NB4 (cell line): ENCODE data around the gene NFS1.
A peak's percentile ranks its signal among the peaks of the same experiment; 100 is the strongest.

ENCODE experiments used
- DNase-seq: peaks from one replicate; pipeline ENCODE4 v3.0.0; 2010; ENCODE audit warnings: low read depth
- H3K4me3 ChIP-seq: one replicate; pipeline ENCODE4 v1.5.1; 2011; ENCODE audit warnings: mild to moderate bottlenecking, low read depth, low read length, moderate library complexity
- CTCF ChIP-seq: IDR thresholded peaks from one replicate; pipeline ENCODE4 v1.5.1; 2012; ENCODE audit warnings: low read depth, low read length
- MAX ChIP-seq: IDR thresholded peaks from 2 replicates; pipeline ENCODE4 v1.6.1; 2011; ENCODE audit warnings: low read depth, low read length
- MYC ChIP-seq: IDR thresholded peaks from 2 replicates; pipeline ENCODE4 v1.6.1; 2011; ENCODE audit warnings: low read depth, low read length
- POLR2A ChIP-seq: IDR thresholded peaks from 2 replicates; pipeline ENCODE4 v1.6.1; 2011; ENCODE audit warnings: mild to moderate bottlenecking; ENCODE audit not compliant: insufficient read length; ENCODE audit errors: extremely low read depth

The NFS1 gene

GRCh38 chr20:35702051-35702823, 3.1 kb upstream of the NFS1 start:
- TF ChIP-seq MAX (no peak), POLR2A (no peak), CTCF (no peak), MYC (no peak)
- no peak overlapping the region for H3K4me3 ChIP-seq
- no peak for DNase-seq

GRCh38 chr20:35700625-35701148, 1.5 kb upstream of the NFS1 start:
- DNase-seq: no peak
- H3K4me3 ChIP-seq: peak overlapping the region; percentile 96
- TF ChIP-seq MYC (no peak), CTCF (no peak), POLR2A (no peak), MAX (no peak)

GRCh38 chr20:35699957-35700624, 939 bp upstream of the NFS1 start:
- TF ChIP-seq CTCF: no peak
- TF ChIP-seq POLR2A: no peak
- TF ChIP-seq MAX: no peak
- TF ChIP-seq MYC: no peak
- peak overlapping the region; percentile 96 for H3K4me3 ChIP-seq
- DNase-seq: no peak

- DNase-seq: peak; percentile 61
- H3K4me3 ChIP-seq: peak overlapping the region; percentile 96
- no peak for TF ChIP-seq MYC
- no peak for TF ChIP-seq CTCF
- TF ChIP-seq MAX: no peak
- TF ChIP-seq POLR2A: no peak
These were observed 640 bp downstream of the NFS1 start for GRCh38 chr20:35698298-35699126.

- no peak for TF ChIP-seq CTCF
- TF ChIP-seq POLR2A: no peak
- no peak for TF ChIP-seq MAX
- no peak for TF ChIP-seq MYC
- peak overlapping the region; percentile 96 for H3K4me3 ChIP-seq
- no peak for DNase-seq
These were observed 1.4 kb downstream of the NFS1 start for GRCh38 chr20:35697696-35698297.
